Aorta (tissue), 5 donors: ENCODE data around the gene CSF3. TPM values are rescaled to one million over a fixed set of nuclear protein-coding genes. Genes with fewer than 3 reads are reported as not detected.
A peak's percentile ranks its signal among the peaks of the same experiment; 100 is the strongest.

ENCODE experiments used
- ATAC-seq: fragments of 200-7000 bp; cut with Tn5 transposase; one replicate; pipeline ENCODE4 v1.9.1; 2022; ENCODE audit warnings: moderate library complexity; ENCODE audit not compliant: low FRiP score
- DNase-seq, 2 donors: peaks; one replicate each; pipeline ENCODE4 v3.0.0-alpha.2; 2020
- H3K27ac ChIP-seq, 2 donors: one replicate each; pipeline ENCODE4 v1.5.1; 2013; ENCODE audit warnings: low read length in 2 of 2, mild to moderate bottlenecking in 2 of 2, moderate library complexity in 2 of 2, control low read depth in 1 of 2, inconsistent platforms in 1 of 2, low read depth in 1 of 2
- H3K27me3 ChIP-seq, 2 donors: one replicate each; pipeline ENCODE4 v1.6.1; 2013; ENCODE audit warnings: control low read depth in 1 of 2, low read length in 1 of 2, mild to moderate bottlenecking in 1 of 2, moderate library complexity in 1 of 2; ENCODE audit not compliant: insufficient read depth in 2 of 2, control insufficient read depth in 1 of 2
- H3K36me3 ChIP-seq, 2 donors: one replicate each; pipeline ENCODE4 v1.6.1; 2013; ENCODE audit warnings: control low read depth in 1 of 2, low read length in 1 of 2, mild to moderate bottlenecking in 1 of 2; ENCODE audit not compliant: insufficient read depth in 2 of 2, control insufficient read depth in 1 of 2
- H3K4me1 ChIP-seq, 2 donors: one replicate each; pipeline ENCODE4 v1.6.1; 2013; ENCODE audit warnings: low read length in 2 of 2, control low read depth in 1 of 2, mild to moderate bottlenecking in 1 of 2, moderate library complexity in 1 of 2; ENCODE audit not compliant: insufficient read depth in 2 of 2, control insufficient read depth in 1 of 2
- H3K4me3 ChIP-seq, 2 donors: one replicate each; pipeline ENCODE4 v1.5.1; 2013; ENCODE audit warnings: low read length in 2 of 2, control low read depth in 1 of 2, mild to moderate bottlenecking in 1 of 2
- H3K9me3 ChIP-seq: one replicate; pipeline ENCODE4 v1.6.1; 2013; ENCODE audit warnings: mild to moderate bottlenecking, low read length; ENCODE audit not compliant: control insufficient read depth
- WGBS, 2 donors: extraction: QIAGEN DNeasy Blood & Tissue Kit; methylation state at CpG; one replicate each; pipeline ENCODE4 v1.1.7; 2013; 5-methylcytosine and 5-hydroxymethylcytosine counted together
- intact Hi-C, 2 donors: fragments of 100-400 bp; cut with DNase I; formaldehyde crosslinking; loops; one replicate each; pipeline versions ENCODE4 v1.14.2 to v1.15.0; 2022
- polyA plus RNA-seq, 2 donors: library from polyadenylated mRNA; stranded (reverse); fragments of 200-250 nt; gene quantifications; one replicate each; pipeline ENCODE4 v1.2.3, GENCODE V29; 2013
- total RNA-seq, 2 donors: library from RNA; stranded (reverse); fragmentation: NEBNext Ultra II Directional; extraction: Animal tissue kit (Norgen Biotek cat#: 25700); gene quantifications; one replicate each; pipeline ENCODE4 v1.2.1, GENCODE V29; 2021
- donor health status: healthy with polysubstance abuse.
- donor health status: Bipolar disorder and iron deficiency.
- donor health status: DM: no; HTN: no; CAD: no.
- donor health status: DM: no; HTN: no; CAD: no.
- donor health status: DM: yes; HTN: yes; CAD: no.

CSF3 gene
- total and polyA plus RNA-seq, 4 donors: 0.39 to 5.4 (median 2.7) TPM; not detected in 1

- intact Hi-C loops: loop anchor here in 1 of 2 donors (5.0 kb wide), 1 partner anchor 53 kb away; no protein-coding TSS in a partner anchor
- no peak overlapping the region for H3K4me3 ChIP-seq
- ATAC-seq (no peak), DNase-seq (peak in 1 of 2 donors; percentile 20)
- H3K4me1 ChIP-seq: no peaks in the 10 kb centered on the region
- H3K27ac ChIP-seq: no peak overlapping the region
- H3K27me3 ChIP-seq: no peaks in the 10 kb centered on the region
- H3K36me3 ChIP-seq: peaks cover 0 to 11% of the 10 kb centered on the region in 2 donors
- 71 to 76% methylated on average over 8 of the region's 8 CpGs for WGBS, 2 donors
- no peaks in the 10 kb centered on the region for H3K9me3 ChIP-seq
Measured at GRCh38 chr17:40034426-40035161, 19.4 kb downstream of the CSF3 start.

- DNase-seq (peak in 1 of 2 donors; percentile 35), ATAC-seq (no peak)
- intact Hi-C loops: no loop called here
- H3K27ac ChIP-seq: no peak overlapping the region
- H3K4me1 ChIP-seq: no peaks in the 10 kb centered on the region
- peaks cover 0 to 10% of the 10 kb centered on the region in 2 donors for H3K36me3 ChIP-seq
- no peaks in the 10 kb centered on the region for H3K9me3 ChIP-seq
- no peak overlapping the region for H3K4me3 ChIP-seq
- 27 to 36% methylated on average over 12 of the region's 12 CpGs for WGBS, 2 donors
- H3K27me3 ChIP-seq: no peaks in the 10 kb centered on the region
Measured at GRCh38 chr17:40035162-40035559, 19.9 kb downstream of the CSF3 start.

- H3K27ac ChIP-seq: peak overlapping the region in 1 of 2 donors; percentile 85
- no peaks in the 10 kb centered on the region for H3K9me3 ChIP-seq
- ATAC-seq (peak; percentile 91), DNase-seq (peak; percentile 80 to 85)
- 13 to 15% methylated on average over 11 of the region's 11 CpGs for WGBS, 2 donors
- no peaks in the 10 kb centered on the region for H3K27me3 ChIP-seq
- H3K36me3 ChIP-seq: peaks cover 0 to 3% of the 10 kb centered on the region in 2 donors
- no peaks in the 10 kb centered on the region for H3K4me1 ChIP-seq
- H3K4me3 ChIP-seq: no peak overlapping the region
- intact Hi-C loops: no loop called here
Measured at GRCh38 chr17:40038882-40039513, 23.8 kb downstream of the CSF3 start.

GRCh38 chr17:40041196-40041595, 26.0 kb downstream of the CSF3 start:
- no peak overlapping the region for H3K27ac ChIP-seq
- H3K9me3 ChIP-seq: no peaks in the 10 kb centered on the region
- DNase-seq (no peak), ATAC-seq (no peak)
- H3K4me3 ChIP-seq: no peak overlapping the region
- H3K36me3 ChIP-seq: no peaks in the 10 kb centered on the region
- no peaks in the 10 kb centered on the region for H3K4me1 ChIP-seq
- 90 to 93% methylated on average over 2 of the region's 2 CpGs for WGBS, 2 donors
- intact Hi-C loops: no loop called here
- no peaks in the 10 kb centered on the region for H3K27me3 ChIP-seq

GRCh38 chr17:40056379-40057015, 41.3 kb downstream of the CSF3 start:
- 82 to 84% methylated on average over 6 of the region's 6 CpGs for WGBS, 2 donors
- no peak overlapping the region for H3K27ac ChIP-seq
- H3K4me3 ChIP-seq: no peak overlapping the region
- no peaks in the 10 kb centered on the region for H3K9me3 ChIP-seq
- intact Hi-C loops: no loop called here
- peaks cover 0 to 2% of the 10 kb centered on the region in 2 donors for H3K4me1 ChIP-seq
- ATAC-seq (no peak), DNase-seq (peak in 1 of 2 donors; percentile 32)
- H3K27me3 ChIP-seq: no peaks in the 10 kb centered on the region
- no peaks in the 10 kb centered on the region for H3K36me3 ChIP-seq

GRCh38 chr17:40058186-40058784, 43.0 kb downstream of the CSF3 start:
- ATAC-seq (no peak), DNase-seq (peak in 1 of 2 donors; percentile 62)
- no peaks in the 10 kb centered on the region for H3K36me3 ChIP-seq

GRCh38 chr17:40058865-40059264, 43.6 kb downstream of the CSF3 start:
- 94 to 100% methylated on average over 1 of the region's 1 CpG for WGBS, 2 donors
- H3K4me1 ChIP-seq: no peaks in the 10 kb centered on the region
- H3K27ac ChIP-seq: no peak overlapping the region
- intact Hi-C loops: no loop called here
- DNase-seq (no peak), ATAC-seq (no peak)
- no peaks in the 10 kb centered on the region for H3K9me3 ChIP-seq
- no peak overlapping the region for H3K4me3 ChIP-seq
- H3K27me3 ChIP-seq: no peaks in the 10 kb centered on the region
- H3K36me3 ChIP-seq: no peaks in the 10 kb centered on the region

More at GRCh38 chr17:40058186-40058784, 43.0 kb downstream of the CSF3 start:
- Histone ChIP-seq H3K4me3 (no peak overlapping the region), H3K27me3 (no peaks in the 10 kb centered on the region), H3K4me1 (peaks cover 0 to 2% of the 10 kb centered on the region in 2 donors), H3K27ac (no peak overlapping the region), H3K9me3 (no peaks in the 10 kb centered on the region)
- intact Hi-C loops: no loop called here
- 74 to 81% methylated on average over 8 of the region's 8 CpGs for WGBS, 2 donors

GRCh38 chr17:40059729-40060475, 44.7 kb downstream of the CSF3 start:
- Histone ChIP-seq H3K27me3 (no peaks in the 10 kb centered on the region), H3K9me3 (no peaks in the 10 kb centered on the region), H3K27ac (no peak overlapping the region), H3K4me1 (peaks cover 0 to 1% of the 10 kb centered on the region in 2 donors), H3K36me3 (no peaks in the 10 kb centered on the region), H3K4me3 (no peak overlapping the region)
- DNase-seq (peak in 1 of 2 donors; percentile 43), ATAC-seq (no peak)
- intact Hi-C loops: no loop called here
- 57 to 63% methylated on average over 8 of the region's 8 CpGs for WGBS, 2 donors
